Measurements from ENCODE around the gene REPIN1. TPM values are rescaled to one million over a fixed set of nuclear protein-coding genes. Genes with fewer than 3 reads are reported as not detected.
"Not testable (repeated sequence)": the region's sequence is repeated elsewhere in the genome, so short reads cannot be mapped to it uniquely, and the experiment has no call there.

REPIN1 gene
- total RNA-seq, 2 experiments from 2014 or later, result 40.9 to 43.1 TPM

GRCh38 chr7:150379441-150380379, 11.1 kb downstream of the REPIN1 start:
- no peaks in the 10 kb centered on the region for H3K27me3 Mint-ChIP-seq (ENCODE audit: low read depth)
- CTCF ChIA-PET, result interaction anchor here (1.1 to 2.3 kb wide), 3 partner anchors 11 to 23 kb away, joined by 3 to 16 read pairs (median 12); partner anchors contain the start of gene REPIN1
- peak; percentile 34 for DNase-seq
- no peaks in the 10 kb centered on the region for H3K9me3 Mint-ChIP-seq (ENCODE audit: insufficient read depth)
- POLR2A ChIA-PET, result interaction anchor here (3.0 kb wide), 1 partner anchor 10 kb away, joined by 13 read pairs; no protein-coding TSS in a partner anchor
- H3K4me1 Mint-ChIP-seq (ENCODE audit: low read depth), result peaks cover 40% of the 10 kb centered on the region
- peaks cover 3% of the 10 kb centered on the region for H3K36me3 Mint-ChIP-seq (ENCODE audit: low read depth)
- H3K4me3 Mint-ChIP-seq, result peak overlapping the region; percentile 86
- peak overlapping the region; percentile 19 for H3K27ac Mint-ChIP-seq
- ATAC-seq, result peak; percentile 57

- no peaks in the 10 kb centered on the region for H3K27me3 Mint-ChIP-seq (ENCODE audit: low read depth)
- no peak for ATAC-seq
- DNase-seq, result no peak
- peaks cover 3% of the 10 kb centered on the region for H3K36me3 Mint-ChIP-seq (ENCODE audit: low read depth)
- H3K9me3 Mint-ChIP-seq (ENCODE audit: insufficient read depth), result no peaks in the 10 kb centered on the region
- H3K4me1 Mint-ChIP-seq (ENCODE audit: low read depth), result peaks cover 42% of the 10 kb centered on the region
- peak overlapping the region; percentile 47 for H3K27ac Mint-ChIP-seq
- peak overlapping the region; percentile 86 for H3K4me3 Mint-ChIP-seq
- ChIA-PET POLR2A (interaction anchor here (3.0 kb wide), 1 partner anchor 11 kb away, joined by 13 read pairs; no protein-coding TSS in a partner anchor), CTCF (interaction anchor here (1.1 kb wide), 1 partner anchor 22 kb away, joined by 3 read pairs; no protein-coding TSS in a partner anchor)
These were observed 11.8 kb downstream of the REPIN1 start for GRCh38 chr7:150380463-150380862.

- Mint-ChIP-seq H3K4me3 (no peak overlapping the region), H3K9me3 (ENCODE audit: insufficient read depth) (no peaks in the 10 kb centered on the region), H3K27ac (no peak overlapping the region), H3K27me3 (ENCODE audit: low read depth) (no peaks in the 10 kb centered on the region), H3K36me3 (ENCODE audit: low read depth) (peaks cover 3% of the 10 kb centered on the region), H3K4me1 (ENCODE audit: low read depth) (peaks cover 38% of the 10 kb centered on the region)
- CTCF ChIA-PET, result no interaction called here
- DNase-seq (no peak), ATAC-seq (no peak)
- POLR2A ChIA-PET, result no interaction called here
These were observed 12.5 kb downstream of the REPIN1 start for GRCh38 chr7:150381096-150381495.

- no peak for DNase-seq
- Mint-ChIP-seq H3K27ac (no peak overlapping the region), H3K4me3 (no peak overlapping the region), H3K27me3 (ENCODE audit: low read depth) (no peaks in the 10 kb centered on the region), H3K36me3 (ENCODE audit: low read depth) (peaks cover 3% of the 10 kb centered on the region), H3K9me3 (ENCODE audit: insufficient read depth) (no peaks in the 10 kb centered on the region), H3K4me1 (ENCODE audit: low read depth) (peaks cover 37% of the 10 kb centered on the region)
- ChIA-PET CTCF (no interaction called here), POLR2A (no interaction called here)
- ATAC-seq, result no peak
These were observed 13.1 kb downstream of the REPIN1 start for GRCh38 chr7:150381785-150382122.

GRCh38 chr7:150382123-150382843, 13.7 kb downstream of the REPIN1 start:
- Mint-ChIP-seq H3K27ac (no peak overlapping the region), H3K27me3 (ENCODE audit: low read depth) (no peaks in the 10 kb centered on the region), H3K4me3 (no peak overlapping the region), H3K4me1 (ENCODE audit: low read depth) (peaks cover 34% of the 10 kb centered on the region), H3K9me3 (ENCODE audit: insufficient read depth) (no peaks in the 10 kb centered on the region), H3K36me3 (ENCODE audit: low read depth) (peaks cover 3% of the 10 kb centered on the region)
- DNase-seq, result no peak
- ChIA-PET POLR2A (no interaction called here), CTCF (no interaction called here)
- no peak for ATAC-seq

- Mint-ChIP-seq H3K36me3 (ENCODE audit: low read depth) (peaks cover 3% of the 10 kb centered on the region), H3K27me3 (ENCODE audit: low read depth) (no peaks in the 10 kb centered on the region), H3K4me1 (ENCODE audit: low read depth) (peaks cover 28% of the 10 kb centered on the region), H3K27ac (no peak overlapping the region), H3K4me3 (no peak overlapping the region), H3K9me3 (ENCODE audit: insufficient read depth) (no peaks in the 10 kb centered on the region)
- CTCF ChIA-PET, result no interaction called here
- POLR2A ChIA-PET, result no interaction called here
- ATAC-seq (no peak), DNase-seq (no peak)
These were observed 14.2 kb downstream of the REPIN1 start for GRCh38 chr7:150382844-150383225.

- no peak overlapping the region for H3K4me3 Mint-ChIP-seq
- POLR2A ChIA-PET, result interaction anchor here (0.6 to 1.0 kb wide), 2 partner anchors 13 to 27 kb away, joined by 3 to 4 read pairs; no protein-coding TSS in a partner anchor
- H3K27ac Mint-ChIP-seq, result no peak overlapping the region
- peaks cover 23% of the 10 kb centered on the region for H3K4me1 Mint-ChIP-seq (ENCODE audit: low read depth)
- no peak for DNase-seq
- H3K36me3 Mint-ChIP-seq (ENCODE audit: low read depth), result peaks cover 3% of the 10 kb centered on the region
- no peak for ATAC-seq
- H3K9me3 Mint-ChIP-seq (ENCODE audit: insufficient read depth), result no peaks in the 10 kb centered on the region
- CTCF ChIA-PET, result no interaction called here
- no peaks in the 10 kb centered on the region for H3K27me3 Mint-ChIP-seq (ENCODE audit: low read depth)
These were observed 15.2 kb downstream of the REPIN1 start for GRCh38 chr7:150383710-150384397.

GRCh38 chr7:150384406-150385301, 16.0 kb downstream of the REPIN1 start:
- peaks cover 22% of the 10 kb centered on the region for H3K4me1 Mint-ChIP-seq (ENCODE audit: low read depth)
- H3K36me3 Mint-ChIP-seq (ENCODE audit: low read depth), result peaks cover 3% of the 10 kb centered on the region
- ATAC-seq, result no peak
- H3K27me3 Mint-ChIP-seq (ENCODE audit: low read depth), result no peaks in the 10 kb centered on the region
- ChIA-PET POLR2A (interaction anchor here (0.6 to 1.0 kb wide), 2 partner anchors 14 to 840 kb away, joined by 3 read pairs; no protein-coding TSS in a partner anchor), CTCF (interaction anchor here (1.2 to 2.1 kb wide), 3 partner anchors 19 to 513 kb away, joined by 3 to 9 read pairs (median 7); no protein-coding TSS in a partner anchor)
- no peak for DNase-seq
- H3K9me3 Mint-ChIP-seq (ENCODE audit: insufficient read depth), result no peaks in the 10 kb centered on the region
- H3K27ac Mint-ChIP-seq, result no peak overlapping the region
- H3K4me3 Mint-ChIP-seq, result no peak overlapping the region

- Mint-ChIP-seq H3K27ac (no peak overlapping the region), H3K9me3 (ENCODE audit: insufficient read depth) (no peaks in the 10 kb centered on the region), H3K4me1 (ENCODE audit: low read depth) (peaks cover 15% of the 10 kb centered on the region), H3K4me3 (no peak overlapping the region), H3K27me3 (ENCODE audit: low read depth) (no peaks in the 10 kb centered on the region), H3K36me3 (ENCODE audit: low read depth) (peaks cover 1% of the 10 kb centered on the region)
- ChIA-PET POLR2A (interaction anchor here (0.6 to 1.0 kb wide), 4 partner anchors 14 to 839 kb away, joined by 3 read pairs; no protein-coding TSS in a partner anchor), CTCF (interaction anchor here (1.2 to 2.1 kb wide), 3 partner anchors 18 to 513 kb away, joined by 3 to 9 read pairs (median 7); no protein-coding TSS in a partner anchor)
- ATAC-seq (no peak), DNase-seq (no peak)
These were observed 16.7 kb downstream of the REPIN1 start for GRCh38 chr7:150385302-150385723.

GRCh38 chr7:150385884-150386283, 17.3 kb downstream of the REPIN1 start:
- H3K9me3 Mint-ChIP-seq (ENCODE audit: insufficient read depth); DNase-seq; H3K27ac Mint-ChIP-seq; ATAC-seq; H3K27me3 Mint-ChIP-seq (ENCODE audit: low read depth); H3K4me3 Mint-ChIP-seq; H3K4me1 Mint-ChIP-seq (ENCODE audit: low read depth); H3K36me3 Mint-ChIP-seq (ENCODE audit: low read depth): not testable (repeated sequence)
- ChIA-PET POLR2A (interaction anchor here (0.7 to 0.9 kb wide), 3 partner anchors 18 to 890 kb away, joined by 3 read pairs; no protein-coding TSS in a partner anchor), CTCF (interaction anchor here (1.2 to 2.1 kb wide), 3 partner anchors 18 to 512 kb away, joined by 3 to 9 read pairs (median 7); no protein-coding TSS in a partner anchor)
